ENCODE data around the gene PACSIN2.
"Not testable (repeated sequence)": the region's sequence is repeated elsewhere in the genome, so short reads cannot be mapped to it uniquely, and the experiment has no call there.

PACSIN2 gene

GRCh38 chr22:42996646-42997365 lies 18.1 kb downstream of the PACSIN2 start:
- Histone ChIP-seq H3K36me3 (ENCODE audit: control insufficient read depth, insufficient read depth, low read length) (no peaks in the 10 kb centered on the region), H3K4me1 (ENCODE audit: control insufficient read depth, insufficient read depth, low read length) (peaks cover 17% of the 10 kb centered on the region), H3K27me3 (ENCODE audit: control insufficient read depth, insufficient read depth, low read length) (no peaks in the 10 kb centered on the region), H3K9ac (ENCODE audit: low read depth, low read length) (no peak overlapping the region), H3K9me3 (ENCODE audit: control insufficient read depth, insufficient read depth, low read length) (no peaks in the 10 kb centered on the region), H3K4me3 (ENCODE audit: low read depth, low read length) (no peak overlapping the region)

GRCh38 chr22:42995654-42996053 lies 19.3 kb downstream of the PACSIN2 start:
- not testable (repeated sequence) for H3K4me3 ChIP-seq (ENCODE audit: low read depth, low read length); H3K36me3 ChIP-seq (ENCODE audit: control insufficient read depth, insufficient read depth, low read length); H3K27me3 ChIP-seq (ENCODE audit: control insufficient read depth, insufficient read depth, low read length); H3K9me3 ChIP-seq (ENCODE audit: control insufficient read depth, insufficient read depth, low read length); H3K9ac ChIP-seq (ENCODE audit: low read depth, low read length)
- H3K4me1 ChIP-seq (ENCODE audit: control insufficient read depth, insufficient read depth, low read length), result peaks cover 20% of the 10 kb centered on the region

- Histone ChIP-seq H3K4me1 (ENCODE audit: control insufficient read depth, insufficient read depth, low read length) (peaks cover 15% of the 10 kb centered on the region), H3K9me3 (ENCODE audit: control insufficient read depth, insufficient read depth, low read length) (no peaks in the 10 kb centered on the region), H3K36me3 (ENCODE audit: control insufficient read depth, insufficient read depth, low read length) (no peaks in the 10 kb centered on the region), H3K4me3 (ENCODE audit: low read depth, low read length) (no peak overlapping the region), H3K9ac (ENCODE audit: low read depth, low read length) (peak overlapping the region; percentile 57), H3K27me3 (ENCODE audit: control insufficient read depth, insufficient read depth, low read length) (no peaks in the 10 kb centered on the region)
Measured at GRCh38 chr22:42994917-42995562, 19.9 kb downstream of the PACSIN2 start.

- H3K27me3 ChIP-seq (ENCODE audit: control insufficient read depth, insufficient read depth, low read length), result no peaks in the 10 kb centered on the region
- no peak overlapping the region for H3K9ac ChIP-seq (ENCODE audit: low read depth, low read length)
- no peaks in the 10 kb centered on the region for H3K36me3 ChIP-seq (ENCODE audit: control insufficient read depth, insufficient read depth, low read length)
- no peak overlapping the region for H3K4me3 ChIP-seq (ENCODE audit: low read depth, low read length)
- H3K9me3 ChIP-seq (ENCODE audit: control insufficient read depth, insufficient read depth, low read length), result no peaks in the 10 kb centered on the region
- H3K4me1 ChIP-seq (ENCODE audit: control insufficient read depth, insufficient read depth, low read length), result peaks cover 15% of the 10 kb centered on the region
Measured at GRCh38 chr22:42994276-42994916, 20.6 kb downstream of the PACSIN2 start.

- H3K9me3 ChIP-seq (ENCODE audit: control insufficient read depth, insufficient read depth, low read length), result no peaks in the 10 kb centered on the region
- no peaks in the 10 kb centered on the region for H3K36me3 ChIP-seq (ENCODE audit: control insufficient read depth, insufficient read depth, low read length)
- peaks cover 15% of the 10 kb centered on the region for H3K4me1 ChIP-seq (ENCODE audit: control insufficient read depth, insufficient read depth, low read length)
- no peak overlapping the region for H3K4me3 ChIP-seq (ENCODE audit: low read depth, low read length)
- H3K9ac ChIP-seq (ENCODE audit: low read depth, low read length), result no peak overlapping the region
- no peaks in the 10 kb centered on the region for H3K27me3 ChIP-seq (ENCODE audit: control insufficient read depth, insufficient read depth, low read length)
Measured at GRCh38 chr22:42993651-42994275, 21.2 kb downstream of the PACSIN2 start.

DNA sequence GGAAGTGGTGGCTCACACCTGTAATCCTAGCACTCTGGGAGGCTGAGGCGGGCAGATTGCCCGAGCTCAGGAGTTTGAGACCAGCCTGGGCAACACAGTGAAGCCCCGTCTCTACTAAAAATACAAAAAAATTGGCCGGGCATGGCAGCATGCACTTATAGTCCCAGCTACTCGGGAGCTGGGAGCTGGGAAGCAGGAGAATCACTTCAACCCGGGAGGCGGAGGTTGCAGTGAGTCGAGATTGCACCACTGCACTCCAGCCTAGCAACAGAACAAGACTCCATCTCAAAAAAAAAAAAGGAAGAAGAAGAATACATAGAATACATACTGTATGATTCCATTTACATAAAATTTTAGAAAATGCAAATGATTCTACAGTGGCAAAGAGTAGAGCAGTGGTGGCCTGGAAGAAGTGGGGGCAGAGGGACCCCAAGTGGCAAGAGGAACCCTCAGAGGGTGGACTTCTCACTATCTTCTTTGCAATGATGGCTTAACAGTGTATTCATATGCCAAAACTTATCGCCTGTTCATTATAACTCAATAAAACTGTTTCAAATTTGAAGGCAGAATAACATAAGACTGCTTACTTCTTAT lies 22.0 kb downstream of the PACSIN2 start:
- H3K4me3 ChIP-seq (ENCODE audit: low read depth, low read length), result no peak overlapping the region
- peaks cover 15% of the 10 kb centered on the region for H3K4me1 ChIP-seq (ENCODE audit: control insufficient read depth, insufficient read depth, low read length)
- no peak overlapping the region for H3K9ac ChIP-seq (ENCODE audit: low read depth, low read length)
- no peaks in the 10 kb centered on the region for H3K36me3 ChIP-seq (ENCODE audit: control insufficient read depth, insufficient read depth, low read length)
- no peaks in the 10 kb centered on the region for H3K9me3 ChIP-seq (ENCODE audit: control insufficient read depth, insufficient read depth, low read length)
- no peaks in the 10 kb centered on the region for H3K27me3 ChIP-seq (ENCODE audit: control insufficient read depth, insufficient read depth, low read length)

DNA sequence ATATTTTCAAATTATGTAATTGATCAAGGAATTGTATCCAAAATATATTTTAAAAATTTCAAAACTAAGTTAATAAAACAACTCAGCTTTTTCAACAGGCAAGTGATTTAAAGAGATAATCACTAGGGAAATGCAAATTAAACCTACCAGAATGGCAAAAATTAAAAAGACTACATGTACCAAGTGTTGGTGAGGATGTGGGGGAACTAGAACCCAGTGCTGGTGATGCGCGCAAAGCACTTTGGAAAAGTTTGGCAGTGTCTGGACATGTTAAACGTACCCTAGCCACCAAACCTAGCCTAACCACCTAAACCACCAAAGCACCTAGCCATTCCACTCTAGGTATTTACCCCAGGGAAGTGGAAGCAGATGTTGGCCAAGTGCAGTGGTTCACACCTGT lies 22.9 kb downstream of the PACSIN2 start:
- Histone ChIP-seq H3K4me1 (ENCODE audit: control insufficient read depth, insufficient read depth, low read length) (peaks cover 15% of the 10 kb centered on the region), H3K4me3 (ENCODE audit: low read depth, low read length) (no peak overlapping the region), H3K36me3 (ENCODE audit: control insufficient read depth, insufficient read depth, low read length) (no peaks in the 10 kb centered on the region), H3K27me3 (ENCODE audit: control insufficient read depth, insufficient read depth, low read length) (no peaks in the 10 kb centered on the region), H3K9me3 (ENCODE audit: control insufficient read depth, insufficient read depth, low read length) (no peaks in the 10 kb centered on the region), H3K9ac (ENCODE audit: low read depth, low read length) (no peak overlapping the region)

GRCh38 chr22:42991010-42991651 lies 23.8 kb downstream of the PACSIN2 start:
- H3K4me3 ChIP-seq (ENCODE audit: low read depth, low read length), result no peak overlapping the region
- H3K36me3 ChIP-seq (ENCODE audit: control insufficient read depth, insufficient read depth, low read length), result no peaks in the 10 kb centered on the region
- no peaks in the 10 kb centered on the region for H3K9me3 ChIP-seq (ENCODE audit: control insufficient read depth, insufficient read depth, low read length)
- H3K27me3 ChIP-seq (ENCODE audit: control insufficient read depth, insufficient read depth, low read length), result no peaks in the 10 kb centered on the region
- no peak overlapping the region for H3K9ac ChIP-seq (ENCODE audit: low read depth, low read length)
- peaks cover 23% of the 10 kb centered on the region for H3K4me1 ChIP-seq (ENCODE audit: control insufficient read depth, insufficient read depth, low read length)

DNA sequence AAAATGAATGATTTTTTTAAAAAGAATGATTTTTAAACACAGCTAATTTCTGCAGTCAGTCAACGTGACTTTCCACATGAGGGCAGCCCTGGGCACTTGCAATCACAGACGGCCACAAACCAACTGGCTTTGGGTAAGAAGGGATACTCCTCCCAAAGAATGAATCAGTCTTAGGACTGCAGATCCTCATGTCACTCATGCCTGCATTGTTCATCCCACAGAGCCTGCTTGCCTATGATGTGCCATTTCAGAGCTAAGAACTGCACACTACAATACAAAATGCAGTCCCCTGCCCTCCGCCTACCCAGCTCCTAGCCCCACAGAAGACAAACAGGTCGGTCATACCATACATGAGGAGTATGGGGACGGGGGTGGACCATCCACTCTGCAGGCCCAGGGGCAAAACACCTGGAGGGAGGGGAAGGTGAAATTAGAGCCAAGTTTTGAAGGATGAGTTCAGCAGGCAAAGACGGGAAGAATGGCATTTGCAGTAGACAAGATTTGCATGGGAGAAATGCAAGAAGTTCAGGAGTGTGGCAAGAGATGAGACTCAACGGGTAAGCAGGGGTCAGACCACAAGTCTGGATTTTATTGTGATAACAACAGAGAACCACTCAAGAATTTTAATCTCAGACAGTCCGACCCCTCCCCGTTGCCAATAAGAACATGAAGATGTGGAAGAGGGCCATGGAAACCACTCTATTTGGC lies 24.7 kb downstream of the PACSIN2 start:
- H3K9me3 ChIP-seq (ENCODE audit: control insufficient read depth, insufficient read depth, low read length), result no peaks in the 10 kb centered on the region
- H3K4me1 ChIP-seq (ENCODE audit: control insufficient read depth, insufficient read depth, low read length), result peaks cover 28% of the 10 kb centered on the region
- H3K27me3 ChIP-seq (ENCODE audit: control insufficient read depth, insufficient read depth, low read length), result no peaks in the 10 kb centered on the region
- no peak overlapping the region for H3K4me3 ChIP-seq (ENCODE audit: low read depth, low read length)
- H3K36me3 ChIP-seq (ENCODE audit: control insufficient read depth, insufficient read depth, low read length), result no peaks in the 10 kb centered on the region
- H3K9ac ChIP-seq (ENCODE audit: low read depth, low read length), result no peak overlapping the region

DNA sequence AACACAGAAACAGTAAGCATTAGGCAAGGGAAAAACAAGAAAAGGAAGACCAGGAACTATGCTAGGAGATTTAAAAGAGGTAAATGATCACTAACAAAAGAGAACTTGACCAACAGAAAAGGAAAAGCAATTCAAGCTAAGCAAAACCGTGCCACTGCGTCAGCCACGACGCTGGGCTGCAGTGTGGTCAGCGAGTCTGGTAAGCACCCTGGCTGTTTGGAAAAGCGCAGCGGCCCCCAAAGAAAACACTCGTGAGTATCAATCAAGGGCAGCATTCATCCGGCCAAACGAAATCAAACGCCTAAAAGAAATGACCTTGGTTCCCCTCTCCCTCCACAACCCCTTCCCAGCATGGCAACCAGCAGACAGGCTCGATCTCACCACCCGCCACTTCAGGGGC lies 28.8 kb downstream of the PACSIN2 start:
- no peak overlapping the region for H3K9ac ChIP-seq (ENCODE audit: low read depth, low read length)
- H3K27me3 ChIP-seq (ENCODE audit: control insufficient read depth, insufficient read depth, low read length), result no peaks in the 10 kb centered on the region
- H3K9me3 ChIP-seq (ENCODE audit: control insufficient read depth, insufficient read depth, low read length), result no peaks in the 10 kb centered on the region
- no peak overlapping the region for H3K4me3 ChIP-seq (ENCODE audit: low read depth, low read length)
- H3K36me3 ChIP-seq (ENCODE audit: control insufficient read depth, insufficient read depth, low read length), result no peaks in the 10 kb centered on the region
- peaks cover 24% of the 10 kb centered on the region for H3K4me1 ChIP-seq (ENCODE audit: control insufficient read depth, insufficient read depth, low read length)

- peaks cover 21% of the 10 kb centered on the region for H3K4me1 ChIP-seq (ENCODE audit: control insufficient read depth, insufficient read depth, low read length)
- H3K4me3 ChIP-seq (ENCODE audit: low read depth, low read length), result no peak overlapping the region
- no peaks in the 10 kb centered on the region for H3K27me3 ChIP-seq (ENCODE audit: control insufficient read depth, insufficient read depth, low read length)
- H3K36me3 ChIP-seq (ENCODE audit: control insufficient read depth, insufficient read depth, low read length), result no peaks in the 10 kb centered on the region
- no peaks in the 10 kb centered on the region for H3K9me3 ChIP-seq (ENCODE audit: control insufficient read depth, insufficient read depth, low read length)
- no peak overlapping the region for H3K9ac ChIP-seq (ENCODE audit: low read depth, low read length)
Measured at GRCh38 chr22:42985531-42985905, 29.4 kb downstream of the PACSIN2 start.
